ENCODE data around the gene SNED1. TPM values are rescaled to one million over a fixed set of nuclear protein-coding genes. Genes with fewer than 3 reads are reported as not detected.

Gene SNED1
- total and polyA plus RNA-seq, 9 of the 15 experiments (the other 6 are each of a cell fraction or from before 2014, with no cell fraction given): 0.03 to 0.07 (median 0.05) TPM; not detected in 5

DNA sequence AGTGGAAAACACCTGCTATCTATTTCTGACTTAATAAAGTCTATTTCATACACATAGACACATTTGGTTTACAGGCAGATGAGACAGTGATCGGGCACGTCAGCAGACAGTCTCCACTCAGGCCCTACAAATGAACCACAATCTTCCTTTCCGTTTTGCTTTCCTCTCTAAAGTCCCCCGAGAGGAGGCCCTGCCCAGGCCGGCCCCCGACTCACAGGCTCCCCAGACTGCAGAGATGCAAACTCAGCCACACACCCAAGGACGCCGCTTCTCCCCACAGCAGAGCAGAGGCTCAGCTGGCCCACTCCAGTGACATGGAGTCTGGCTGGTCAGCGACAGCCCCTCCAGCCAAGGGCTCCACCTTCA is 113.0 kb downstream of the SNED1 start (continued):
- no peak for TF ChIP-seq NFE2 (IDR thresholded peaks at IDR 0.05; ENCODE audit: low read depth)
- no peak for TF ChIP-seq TBP (optimal IDR thresholded peaks at IDR 0.05; ENCODE audit: low read depth, low read length)
- no peak for TF ChIP-seq ETV5 (CRISPR knock-in tag; IDR thresholded peaks at IDR 0.05; ENCODE audit: low read depth)
- no peak for TF ChIP-seq ZNF324 (CRISPR knock-in tag; IDR thresholded peaks at IDR 0.05)
- TF ChIP-seq SMC3 (conservative IDR thresholded peaks at IDR 0.05; ENCODE audit: insufficient read depth, low read depth, low read length): no peak
- no peak for TF ChIP-seq POU5F1 (IDR thresholded peaks at IDR 0.05; ENCODE audit: borderline replicate concordance, low read depth, low read length, partially characterized antibody)

DNA sequence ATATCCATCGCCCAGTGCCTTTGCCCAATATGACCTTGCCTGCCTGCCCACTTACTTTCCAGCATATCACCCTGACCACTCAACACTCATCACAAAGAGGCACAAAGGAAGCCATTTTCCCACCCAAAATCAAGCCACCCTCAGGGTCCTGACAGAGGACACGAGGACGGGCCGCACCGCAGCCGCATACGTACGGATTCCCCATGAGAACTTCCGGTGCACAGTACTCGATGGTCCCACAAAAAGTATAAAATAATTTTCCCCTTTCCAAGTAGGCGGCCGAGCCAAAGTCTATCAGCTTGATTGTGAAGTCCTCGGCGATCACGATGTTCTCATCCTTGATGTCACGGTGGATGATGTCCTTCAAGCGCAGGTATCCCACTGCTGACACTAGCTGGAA is 113.6 kb downstream of the SNED1 start:
- in situ Hi-C loops (cut with MboI) (no loop called here), intact Hi-C loops (cut with micrococcal nuclease) (no loop called here)
- 87% methylated on average over 12 of the region's 17 CpGs for WGBS (ENCODE audit: insufficient coverage, low coverage, missing lambda C conversion rate)
- ChIA-PET CTCF (ENCODE audit: low intra/inter-chr PET ratio) (no interaction called here), POLR2A (interaction anchor here (0.6 kb wide), 1 partner anchor 120 kb away, joined by 3 read pairs; no protein-coding TSS in a partner anchor)
- Histone ChIP-seq H4K20me1 (replicated peaks; ENCODE audit: control insufficient read depth, insufficient read depth, low read length) (no peaks in the 10 kb centered on the region), H3K27ac (ENCODE audit: extremely low read depth, low read depth, low read length) (no peak overlapping the region), H3K36me3 (ENCODE audit: control insufficient read depth, insufficient read depth, low read length) (peaks cover 8% of the 10 kb centered on the region; the same call in 1 of the 3 replicates), H3K79me2 (ENCODE audit: control insufficient read depth, insufficient read depth, low read length) (no peaks in the 10 kb centered on the region), H3K4me1 (replicated peaks in 1 of 2; ENCODE audit: control insufficient read depth in 2 of 2, insufficient read depth in 2 of 2, low read length in 2 of 2) (no peaks in the 10 kb centered on the region), H3K9ac (ENCODE audit: insufficient read depth in 1 of 2, low read depth in 2 of 2, low read length in 2 of 2) (no peak overlapping the region; a peak in 1 of 4 replicates), H3K9me1 (ENCODE audit: control insufficient read depth, insufficient read depth, low read length) (no peaks in the 10 kb centered on the region), H3K27me3 (ENCODE audit: control insufficient read depth in 2 of 2, insufficient read depth in 2 of 2, low read length in 2 of 2) (no peaks in the 10 kb centered on the region), H3K9me3 (replicated peaks; ENCODE audit: control insufficient read depth, insufficient read depth, low read depth, low read length) (no peaks in the 10 kb centered on the region), H3K4me3 (no peak overlapping the region), H2AFZ (ENCODE audit: low read depth, low read length) (no peak overlapping the region), H3K4me2 (ENCODE audit: insufficient read depth, low read length) (no peak overlapping the region)
- BruUV-seq (replicated peaks): no TSS peak
- DNase-seq (ENCODE audit: extremely low read depth in 1 of 4, low spot score in 3 of 4) (no peak), FAIRE-seq (no peak), ATAC-seq (no peak)
- TF ChIP-seq, protein P1, sequence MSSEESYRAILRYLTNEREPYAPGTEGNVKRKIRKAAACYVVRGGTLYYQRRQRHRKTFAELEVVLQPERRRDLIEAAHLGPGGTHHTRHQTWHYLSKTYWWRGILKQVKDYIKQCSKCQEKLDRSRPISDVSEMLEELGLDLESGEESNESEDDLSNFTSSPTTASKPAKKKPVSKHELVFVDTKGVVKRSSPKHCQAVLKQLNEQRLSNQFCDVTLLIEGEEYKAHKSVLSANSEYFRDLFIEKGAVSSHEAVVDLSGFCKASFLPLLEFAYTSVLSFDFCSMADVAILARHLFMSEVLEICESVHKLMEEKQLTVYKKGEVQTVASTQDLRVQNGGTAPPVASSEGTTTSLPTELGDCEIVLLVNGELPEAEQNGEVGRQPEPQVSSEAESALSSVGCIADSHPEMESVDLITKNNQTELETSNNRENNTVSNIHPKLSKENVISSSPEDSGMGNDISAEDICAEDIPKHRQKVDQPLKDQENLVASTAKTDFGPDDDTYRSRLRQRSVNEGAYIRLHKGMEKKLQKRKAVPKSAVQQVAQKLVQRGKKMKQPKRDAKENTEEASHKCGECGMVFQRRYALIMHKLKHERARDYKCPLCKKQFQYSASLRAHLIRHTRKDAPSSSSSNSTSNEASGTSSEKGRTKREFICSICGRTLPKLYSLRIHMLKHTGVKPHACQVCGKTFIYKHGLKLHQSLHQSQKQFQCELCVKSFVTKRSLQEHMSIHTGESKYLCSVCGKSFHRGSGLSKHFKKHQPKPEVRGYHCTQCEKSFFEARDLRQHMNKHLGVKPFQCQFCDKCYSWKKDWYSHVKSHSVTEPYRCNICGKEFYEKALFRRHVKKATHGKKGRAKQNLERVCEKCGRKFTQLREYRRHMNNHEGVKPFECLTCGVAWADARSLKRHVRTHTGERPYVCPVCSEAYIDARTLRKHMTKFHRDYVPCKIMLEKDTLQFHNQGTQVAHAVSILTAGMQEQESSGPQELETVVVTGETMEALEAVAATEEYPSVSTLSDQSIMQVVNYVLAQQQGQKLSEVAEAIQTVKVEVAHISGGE (CRISPR knock-in tag; IDR thresholded peaks at IDR 0.05): no peak
- TF ChIP-seq XRCC3 (IDR thresholded peaks at IDR 0.05): no peak
- no peak for TF ChIP-seq IFI16 (CRISPR knock-in tag; IDR thresholded peaks at IDR 0.05)
- no peak for TF ChIP-seq HNRNPL (IDR thresholded peaks at IDR 0.05; ENCODE audit: low read depth, low read length)
- TF ChIP-seq, protein P2, sequence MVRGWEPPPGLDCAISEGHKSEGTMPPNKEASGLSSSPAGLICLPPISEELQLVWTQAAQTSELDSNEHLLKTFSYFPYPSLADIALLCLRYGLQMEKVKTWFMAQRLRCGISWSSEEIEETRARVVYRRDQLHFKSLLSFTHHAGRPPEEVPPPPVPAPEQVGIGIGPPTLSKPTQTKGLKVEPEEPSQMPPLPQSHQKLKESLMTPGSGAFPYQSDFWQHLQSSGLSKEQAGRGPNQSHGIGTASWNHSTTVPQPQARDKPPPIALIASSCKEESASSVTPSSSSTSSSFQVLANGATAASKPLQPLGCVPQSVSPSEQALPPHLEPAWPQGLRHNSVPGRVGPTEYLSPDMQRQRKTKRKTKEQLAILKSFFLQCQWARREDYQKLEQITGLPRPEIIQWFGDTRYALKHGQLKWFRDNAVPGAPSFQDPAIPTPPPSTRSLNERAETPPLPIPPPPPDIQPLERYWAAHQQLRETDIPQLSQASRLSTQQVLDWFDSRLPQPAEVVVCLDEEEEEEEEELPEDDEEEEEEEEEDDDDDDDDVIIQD (CRISPR knock-in tag; IDR thresholded peaks at IDR 0.05): no peak
- TF ChIP-seq, protein P3, sequence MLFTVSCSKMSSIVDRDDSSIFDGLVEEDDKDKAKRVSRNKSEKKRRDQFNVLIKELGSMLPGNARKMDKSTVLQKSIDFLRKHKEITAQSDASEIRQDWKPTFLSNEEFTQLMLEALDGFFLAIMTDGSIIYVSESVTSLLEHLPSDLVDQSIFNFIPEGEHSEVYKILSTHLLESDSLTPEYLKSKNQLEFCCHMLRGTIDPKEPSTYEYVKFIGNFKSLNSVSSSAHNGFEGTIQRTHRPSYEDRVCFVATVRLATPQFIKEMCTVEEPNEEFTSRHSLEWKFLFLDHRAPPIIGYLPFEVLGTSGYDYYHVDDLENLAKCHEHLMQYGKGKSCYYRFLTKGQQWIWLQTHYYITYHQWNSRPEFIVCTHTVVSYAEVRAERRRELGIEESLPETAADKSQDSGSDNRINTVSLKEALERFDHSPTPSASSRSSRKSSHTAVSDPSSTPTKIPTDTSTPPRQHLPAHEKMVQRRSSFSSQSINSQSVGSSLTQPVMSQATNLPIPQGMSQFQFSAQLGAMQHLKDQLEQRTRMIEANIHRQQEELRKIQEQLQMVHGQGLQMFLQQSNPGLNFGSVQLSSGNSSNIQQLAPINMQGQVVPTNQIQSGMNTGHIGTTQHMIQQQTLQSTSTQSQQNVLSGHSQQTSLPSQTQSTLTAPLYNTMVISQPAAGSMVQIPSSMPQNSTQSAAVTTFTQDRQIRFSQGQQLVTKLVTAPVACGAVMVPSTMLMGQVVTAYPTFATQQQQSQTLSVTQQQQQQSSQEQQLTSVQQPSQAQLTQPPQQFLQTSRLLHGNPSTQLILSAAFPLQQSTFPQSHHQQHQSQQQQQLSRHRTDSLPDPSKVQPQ (CRISPR knock-in tag; IDR thresholded peaks at IDR 0.05; ENCODE audit: borderline replicate concordance): no peak
- TF ChIP-seq PHB2 (IDR thresholded peaks at IDR 0.05; ENCODE audit: low read depth): no peak
